ENCODE results near the gene ERH. TPM values are rescaled to one million over a fixed set of nuclear protein-coding genes. Genes with fewer than 3 reads are reported as not detected.

Gene ERH
- total and polyA plus RNA-seq, 4 donors: 69.1 to 203 (median 138) TPM

Other genes starting within 250 kb of the ERH start
- 10 to 100 TPM; 42.2 to 50.4 TPM for gene DCAF5, start 245.2 kb downstream of the ERH start, total RNA-seq
- gene DCAF5, start 245.2 kb downstream of the ERH start, polyA plus RNA-seq: 10 to 100 TPM; 20.2 TPM
- 10 to 100 TPM; 19.7 to 25.7 TPM for gene EXD2, start 206.8 kb downstream of the ERH start, total RNA-seq
- gene EXD2, start 206.8 kb downstream of the ERH start, polyA plus RNA-seq: 1 to 10 TPM; 9.0 to 10.0 TPM
- 1 to 10 TPM; 1.5 to 4.1 TPM for gene GALNT16, start 138.1 kb downstream of the ERH start, total RNA-seq
- gene GALNT16, start 138.1 kb downstream of the ERH start, polyA plus RNA-seq: 1 to 10 TPM in 1 of 2 donors, under 1 TPM in 1; 0.27 to 1.3 TPM
- gene SLC39A9, start 393 bp upstream of the ERH start, total RNA-seq: 10 to 100 TPM; 60.4 to 74.9 TPM
- 10 to 100 TPM; 20.5 to 26.5 TPM for gene SLC39A9, start 393 bp upstream of the ERH start, polyA plus RNA-seq
- gene PLEKHD1, start 86.4 kb upstream of the ERH start, total RNA-seq: under 1 TPM in 1 of 2 donors, not detected in 1; 0.83 TPM
- gene PLEKHD1, start 86.4 kb upstream of the ERH start, polyA plus RNA-seq: under 1 TPM; 0.11 to 0.33 TPM
- gene CCDC177, start 176.6 kb upstream of the ERH start, total RNA-seq: not detected
- gene CCDC177, start 176.6 kb upstream of the ERH start, polyA plus RNA-seq: under 1 TPM in 1 of 2 donors, not detected in 1; 0.01 TPM
- 10 to 100 TPM; 51.3 to 75.1 TPM for gene SUSD6, start 213.3 kb upstream of the ERH start, total RNA-seq
- gene SUSD6, start 213.3 kb upstream of the ERH start, polyA plus RNA-seq: 10 to 100 TPM; 16.0 to 70.7 TPM